Osteoblast (primary cell): ENCODE results near the gene PPA2. TPM values are rescaled to one million over a fixed set of nuclear protein-coding genes. Genes with fewer than 3 reads are reported as not detected.

Experiments
- DNase-seq: peaks from one replicate; pipeline ENCODE4 v3.0.0; 2011; ENCODE audit warnings: low spot score, mixed read lengths; ENCODE audit not compliant: insufficient read length; ENCODE audit errors: missing footprints
- H2AFZ ChIP-seq: 2 replicates; pipeline ENCODE4 v1.6.0; 2011; ENCODE audit warnings: mild to moderate bottlenecking, low read length
- H3K27ac ChIP-seq: 2 replicates; pipeline ENCODE4 v1.5.1; 2011; ENCODE audit warnings: mild to moderate bottlenecking, low read depth, low read length, moderate library complexity
- H3K27me3 ChIP-seq: 2 replicates; pipeline ENCODE4 v1.6.0; 2012; ENCODE audit warnings: mild to moderate bottlenecking, control low read depth, inconsistent platforms, low read length, moderate library complexity; ENCODE audit not compliant: insufficient read depth
- H3K36me3 ChIP-seq: 2 replicates; pipeline ENCODE4 v1.5.1; 2011; ENCODE audit warnings: mild to moderate bottlenecking, low read length, control low read depth, moderate library complexity; ENCODE audit not compliant: insufficient read depth
- H3K4me1 ChIP-seq: 2 replicates; pipeline ENCODE4 v1.5.1; 2011; ENCODE audit warnings: mild to moderate bottlenecking, low read length, control low read depth, moderate library complexity; ENCODE audit not compliant: insufficient read depth
- H3K4me2 ChIP-seq: 2 replicates; pipeline ENCODE4 v1.6.0; 2011; ENCODE audit warnings: mild to moderate bottlenecking, low read length; ENCODE audit not compliant: insufficient read depth
- H3K4me3 ChIP-seq: fragments of 200-600 bp; sonication (generic); 3 replicates; pipeline ENCODE4 v1.5.1; 2012; ENCODE audit warnings: mild to moderate bottlenecking, low read length, inconsistent platforms; ENCODE audit not compliant: insufficient read depth
- H3K79me2 ChIP-seq: 2 replicates; pipeline ENCODE4 v1.6.0; 2012; ENCODE audit warnings: mild to moderate bottlenecking, low read length, control low read depth, inconsistent platforms; ENCODE audit not compliant: insufficient read depth
- H3K9me3 ChIP-seq: 2 replicates; pipeline ENCODE4 v1.5.1; 2011; ENCODE audit warnings: low read depth, low read length, control low read depth
- H4K20me1 ChIP-seq: 2 replicates; pipeline ENCODE4 v1.6.0; 2012; ENCODE audit warnings: mild to moderate bottlenecking, low read length, control low read depth; ENCODE audit not compliant: insufficient read depth
- total RNA-seq: library from RNA; depleted of rRNA; stranded (reverse); fragments of >200 nt; gene quantifications from 2 replicates; pipeline ENCODE4 v1.2.3, GENCODE V29; 2012
- TF ChIP-seq, protein P1 (sequence below): IDR thresholded peaks from 2 replicates; pipeline ENCODE4 v1.5.1; 2011; ENCODE audit warnings: mild to moderate bottlenecking, low read depth, low read length, moderate library complexity; ENCODE audit errors: extremely low read depth

The PPA2 gene
- total RNA-seq, 1 donor = 67.0 TPM

DNA sequence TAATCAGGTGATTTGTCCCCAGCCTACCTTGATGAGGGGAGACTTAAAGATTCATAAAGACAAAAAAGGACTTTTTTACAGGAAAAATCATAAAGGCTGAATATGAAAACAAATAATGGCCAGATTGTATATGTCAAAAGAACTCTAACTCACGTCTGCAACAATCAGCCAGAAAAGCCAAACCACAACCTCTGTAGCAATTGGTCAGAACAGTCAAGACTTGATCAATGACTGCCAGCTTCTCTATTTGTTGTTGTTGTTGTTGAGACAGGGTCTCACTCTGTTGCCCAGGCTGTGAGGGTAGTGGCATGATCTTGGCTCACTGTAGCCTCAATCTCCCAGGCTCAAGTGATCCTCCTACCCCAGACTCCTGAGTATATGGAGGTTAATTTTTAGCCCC is 35.9 kb upstream of the PPA2 start:
- no peak overlapping the region for H3K4me3 ChIP-seq
- no peak for DNase-seq
- H3K36me3 ChIP-seq = no peaks in the 10 kb centered on the region
- H3K27ac ChIP-seq = no peak overlapping the region
- no peak overlapping the region for H3K4me2 ChIP-seq
- TF ChIP-seq, protein P1, sequence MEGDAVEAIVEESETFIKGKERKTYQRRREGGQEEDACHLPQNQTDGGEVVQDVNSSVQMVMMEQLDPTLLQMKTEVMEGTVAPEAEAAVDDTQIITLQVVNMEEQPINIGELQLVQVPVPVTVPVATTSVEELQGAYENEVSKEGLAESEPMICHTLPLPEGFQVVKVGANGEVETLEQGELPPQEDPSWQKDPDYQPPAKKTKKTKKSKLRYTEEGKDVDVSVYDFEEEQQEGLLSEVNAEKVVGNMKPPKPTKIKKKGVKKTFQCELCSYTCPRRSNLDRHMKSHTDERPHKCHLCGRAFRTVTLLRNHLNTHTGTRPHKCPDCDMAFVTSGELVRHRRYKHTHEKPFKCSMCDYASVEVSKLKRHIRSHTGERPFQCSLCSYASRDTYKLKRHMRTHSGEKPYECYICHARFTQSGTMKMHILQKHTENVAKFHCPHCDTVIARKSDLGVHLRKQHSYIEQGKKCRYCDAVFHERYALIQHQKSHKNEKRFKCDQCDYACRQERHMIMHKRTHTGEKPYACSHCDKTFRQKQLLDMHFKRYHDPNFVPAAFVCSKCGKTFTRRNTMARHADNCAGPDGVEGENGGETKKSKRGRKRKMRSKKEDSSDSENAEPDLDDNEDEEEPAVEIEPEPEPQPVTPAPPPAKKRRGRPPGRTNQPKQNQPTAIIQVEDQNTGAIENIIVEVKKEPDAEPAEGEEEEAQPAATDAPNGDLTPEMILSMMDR = no peak
- H2AFZ ChIP-seq = no peak overlapping the region
- no peaks in the 10 kb centered on the region for H3K79me2 ChIP-seq
- H3K9me3 ChIP-seq = no peaks in the 10 kb centered on the region
- H3K27me3 ChIP-seq = no peaks in the 10 kb centered on the region
- no peaks in the 10 kb centered on the region for H4K20me1 ChIP-seq
- no peaks in the 10 kb centered on the region for H3K4me1 ChIP-seq

DNA sequence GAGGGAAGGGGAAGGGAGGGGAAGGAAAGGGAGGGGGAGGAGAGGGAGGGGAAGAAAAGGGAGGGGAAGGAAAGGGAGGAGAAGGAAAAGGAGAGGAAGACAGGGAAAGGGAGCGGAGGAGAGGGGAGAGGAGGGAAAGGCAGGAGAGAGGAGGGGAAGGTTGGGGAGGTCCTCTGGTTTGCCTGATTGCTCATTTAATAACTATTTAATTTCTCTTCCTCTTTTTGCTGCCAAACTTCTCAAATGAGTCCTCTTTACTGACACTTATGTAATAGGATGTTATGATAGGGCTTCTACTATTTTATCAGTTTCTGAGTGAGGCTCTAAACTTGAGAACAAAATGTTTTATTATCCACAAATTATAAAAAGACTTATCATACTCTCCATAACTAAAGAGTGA is 35.4 kb upstream of the PPA2 start:
- no peak overlapping the region for H3K27ac ChIP-seq
- H3K4me3 ChIP-seq = no peak overlapping the region
- H3K79me2 ChIP-seq = no peaks in the 10 kb centered on the region
- no peak overlapping the region for H2AFZ ChIP-seq
- H3K4me1 ChIP-seq = no peaks in the 10 kb centered on the region
- H4K20me1 ChIP-seq = no peaks in the 10 kb centered on the region
- TF ChIP-seq, protein P1 = no peak
- no peak overlapping the region for H3K4me2 ChIP-seq
- H3K27me3 ChIP-seq = no peaks in the 10 kb centered on the region
- no peaks in the 10 kb centered on the region for H3K9me3 ChIP-seq
- no peaks in the 10 kb centered on the region for H3K36me3 ChIP-seq
- no peak for DNase-seq

DNA sequence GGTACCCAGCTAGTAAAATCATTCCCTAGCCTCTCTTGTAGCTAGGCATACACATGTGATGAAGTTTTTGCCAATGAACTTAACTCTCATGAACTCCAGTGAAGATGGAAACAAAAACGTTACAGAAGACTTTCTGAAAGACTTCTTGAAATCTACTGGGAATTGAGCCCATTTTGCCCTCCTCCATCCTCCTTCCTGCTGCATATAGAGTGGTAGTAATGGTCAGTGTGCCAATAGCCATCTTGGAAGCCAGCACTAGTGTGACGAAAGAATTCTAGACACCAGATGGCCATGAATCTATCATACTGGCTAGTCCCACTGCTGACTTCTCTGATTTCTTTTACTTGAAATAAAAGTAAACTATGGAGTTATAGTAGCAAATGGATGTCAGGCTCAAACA is 30.9 kb upstream of the PPA2 start:
- Histone ChIP-seq H3K36me3 (no peaks in the 10 kb centered on the region), H3K4me1 (no peaks in the 10 kb centered on the region), H3K79me2 (no peaks in the 10 kb centered on the region), H3K9me3 (no peaks in the 10 kb centered on the region), H2AFZ (no peak overlapping the region), H3K4me3 (no peak overlapping the region), H3K27me3 (no peaks in the 10 kb centered on the region), H3K27ac (no peak overlapping the region), H3K4me2 (no peak overlapping the region), H4K20me1 (no peaks in the 10 kb centered on the region)
- TF ChIP-seq, protein P1 = no peak
- no peak for DNase-seq

DNA sequence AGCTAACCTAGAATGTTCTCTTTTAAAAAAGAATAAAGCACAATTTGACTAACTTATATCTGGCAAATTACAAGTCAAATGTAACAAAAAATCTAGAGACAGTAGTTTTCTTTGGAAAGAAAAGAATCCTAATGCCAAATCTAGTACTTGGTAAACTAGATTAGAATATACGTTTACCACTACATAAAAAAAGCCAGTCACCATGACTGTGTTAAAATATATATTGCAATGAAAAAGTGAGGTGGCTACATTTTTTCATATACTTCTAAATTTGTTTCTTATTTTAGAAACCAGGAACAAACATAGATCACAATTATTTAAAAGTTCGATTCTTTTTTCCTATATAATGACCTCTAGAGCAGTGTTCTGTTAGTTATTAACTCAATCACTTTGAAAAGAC is 29.6 kb upstream of the PPA2 start:
- Histone ChIP-seq H3K79me2 (no peaks in the 10 kb centered on the region), H3K4me1 (no peaks in the 10 kb centered on the region), H3K4me3 (no peak overlapping the region), H3K27ac (no peak overlapping the region), H2AFZ (no peak overlapping the region), H3K9me3 (no peaks in the 10 kb centered on the region), H3K36me3 (no peaks in the 10 kb centered on the region), H3K4me2 (no peak overlapping the region), H3K27me3 (no peaks in the 10 kb centered on the region), H4K20me1 (no peaks in the 10 kb centered on the region)
- no peak for DNase-seq
- TF ChIP-seq, protein P1 = no peak
